GM12878 (cell line): ENCODE measurements around the gene ARVCF. TPM values are rescaled to one million over a fixed set of nuclear protein-coding genes. Genes with fewer than 3 reads are reported as not detected.

ENCODE experiments used
- ATAC-seq: fragments of 200-7000 bp; cut with Tn5 transposase; 3 replicates; pipeline ENCODE4 v1.9.1; 2020; ENCODE audit warnings: mild to moderate bottlenecking, moderate library complexity
- BruUV-seq: library from RNA; stranded (reverse); fragments of 400-500 nt; replicated peaks from 2 replicates; lab custom pipeline; 2021; lab: Mats Ljungman, UMichigan
- CTCF ChIA-PET: fragments of 300-600 bp; sonication (Branson Sonifier 250); formaldehyde crosslinking; extraction: SDS; loops from one replicate; lab custom pipeline; 2021; ENCODE audit warnings: inconsistent platforms; lab: Yijun Ruan, JAX
- POLR2A ChIA-PET: fragments of 350-600 bp; formaldehyde crosslinking; extraction: SDS; loops from one replicate; lab custom pipeline; 2021; ENCODE audit warnings: inconsistent platforms; lab: Charles Lee
- RAD21 ChIA-PET: fragments of 300-600 bp; sonication (Branson Sonifier 250); formaldehyde crosslinking; loops from one replicate; lab custom pipeline; 2023; ENCODE audit warnings: antibody characterized with exemption; ENCODE audit not compliant: unreplicated experiment; lab: Charles Lee
- SMC1A ChIA-PET: fragments of 300-600 bp; sonication (Branson Sonifier 250); formaldehyde crosslinking; loops from one replicate; lab custom pipeline; 2023; ENCODE audit not compliant: unreplicated experiment, uncharacterized antibody; lab: Charles Lee
- DNase-seq: peaks from one replicate; pipeline ENCODE4 v3.0.0-alpha.2; 2011; ENCODE audit warnings: low read depth, low spot score
- FAIRE-seq: peaks from 3 replicates; lab custom pipeline; 2011; peaks lifted over from hg19 to GRCh38; lab: Jason Lieb, UNC
- H2AFZ ChIP-seq: 2 replicates; pipeline ENCODE4 v1.6.0; 2011; ENCODE audit warnings: low read depth, low read length, control low read depth; ENCODE audit not compliant: control insufficient read depth
- H3K27ac ChIP-seq: 2 replicates; pipeline ENCODE4 v1.5.1; 2011; ENCODE audit warnings: control low read depth; ENCODE audit not compliant: control insufficient read depth, insufficient read depth
- H3K27me3 ChIP-seq, 2 experiments: replicated peaks in 1 of 2; 2 replicates each; pipeline versions ENCODE4 v1.6.0 to v1.6.1; 2011; ENCODE audit warnings: low read length in 1 of 2; ENCODE audit not compliant: control insufficient read depth in 2 of 2, insufficient read depth in 2 of 2
- H3K36me3 ChIP-seq, 2 experiments: 2 replicates each; pipeline ENCODE4 v1.5.1; 2011; ENCODE audit warnings: low read length in 1 of 2; ENCODE audit not compliant: control insufficient read depth in 2 of 2, insufficient read depth in 2 of 2
- H3K4me1 ChIP-seq: 2 replicates; pipeline ENCODE4 v1.6.1; 2011; ENCODE audit warnings: mild to moderate bottlenecking, low read length, moderate library complexity, mixed read lengths; ENCODE audit not compliant: control insufficient read depth, insufficient read depth
- H3K4me2 ChIP-seq: 2 replicates; pipeline ENCODE4 v1.6.0; 2011; ENCODE audit warnings: control low read depth; ENCODE audit not compliant: control insufficient read depth, insufficient read depth
- H3K4me3 ChIP-seq: fragments of 200-600 bp; sonication (generic); 2 replicates; pipeline ENCODE4 v1.5.1; 2016
- H3K79me2 ChIP-seq: 2 replicates; pipeline ENCODE4 v1.6.0; 2011; ENCODE audit warnings: low read length; ENCODE audit not compliant: control insufficient read depth, insufficient read depth
- H3K9ac ChIP-seq: 2 replicates; pipeline ENCODE4 v1.8.0; 2011; ENCODE audit warnings: low read length, control low read depth, mixed read lengths; ENCODE audit not compliant: control insufficient read depth, insufficient read depth
- H3K9me3 ChIP-seq: replicated peaks from 3 replicates; pipeline ENCODE4 v1.5.1; 2011; ENCODE audit warnings: mild to moderate bottlenecking, low read length; ENCODE audit not compliant: control insufficient read depth, insufficient read depth
- H4K20me1 ChIP-seq: 2 replicates; pipeline ENCODE4 v1.6.0; 2011; ENCODE audit not compliant: control insufficient read depth, insufficient read depth
- ASH2L ChIP-seq: fragments of 300-600, 200-600 bp; sonication (generic); IDR thresholded peaks from 2 replicates; pipeline ENCODE4 v1.6.1; 2017; ENCODE audit warnings: low read depth, mild to moderate bottlenecking, borderline replicate concordance
- WGBS: methylation state at CpG from one replicate; pipeline ENCODE4 v1.1.6; 2016; ENCODE audit warnings: low lambda C conversion rate; ENCODE audit not compliant: insufficient replicate concordance, insufficient coverage; ENCODE audit errors: missing lambda C conversion rate; 5-methylcytosine and 5-hydroxymethylcytosine counted together
- in situ Hi-C: fragments of 300-500 bp; cut with MboI; formaldehyde crosslinking; loops from 9 replicates; pipeline ENCODE4 v1.14.3; 2018; ENCODE audit warnings: mixed read lengths
- intact Hi-C: fragments of 100-400 bp; cut with micrococcal nuclease; formaldehyde crosslinking; loops from one replicate; pipeline ENCODE4 v1.14.2; 2022; ENCODE audit not compliant: unreplicated experiment
- polyA plus RNA-seq, 11 experiments: library from polyadenylated mRNA; depleted of rRNA in 4 of 11; unstranded in 6 of 11; stranded (reverse) in 5 of 11; fragments of >200 nt; fragmentation: Nextera tagmentation in 4 of 11; fragmentation: Illumina TruSeq in 1 of 11; extraction: Ambion mirVana in 4 of 11; extraction: Trizol in 1 of 11; gene quantifications; 1 replicate in 1 of 11; 2 replicates in 10 of 11; pipeline versions ENCODE4 v1.2.1 to v1.2.3, GENCODE V29; 2011 to 2016; ENCODE audit warnings: inconsistent platforms in 2 of 11, missing spikeins in 2 of 11, low read depth in 1 of 11
- total RNA-seq, 4 experiments: library from RNA; depleted of rRNA in 3 of 4; stranded (reverse); fragments of >200 nt in 3 of 4; fragmentation: Illumina TruSeq in 1 of 4; extraction: Trizol in 1 of 4; gene quantifications; 2 replicates each; pipeline versions ENCODE4 v1.2.1 to v1.2.3, GENCODE V29; 2013 to 2021
- TF ChIP-seq, protein P1 (sequence below): IDR thresholded peaks from 2 replicates; pipeline ENCODE4 v1.6.1; 2012; ENCODE audit warnings: mild to moderate bottlenecking, low read depth, low read length
- TF ChIP-seq, protein P2 (sequence below): fragments of 450-650 bp; IDR thresholded peaks from 2 replicates; pipeline ENCODE4 v1.6.1; 2016; ENCODE audit warnings: mild to moderate bottlenecking

Gene ARVCF
- total and polyA plus RNA-seq, 10 of the 15 experiments (the other 5 are each of a cell fraction or from before 2014, with no cell fraction given), result 0.13 to 1.9 (median 1.0) TPM; not detected in 2

DNA sequence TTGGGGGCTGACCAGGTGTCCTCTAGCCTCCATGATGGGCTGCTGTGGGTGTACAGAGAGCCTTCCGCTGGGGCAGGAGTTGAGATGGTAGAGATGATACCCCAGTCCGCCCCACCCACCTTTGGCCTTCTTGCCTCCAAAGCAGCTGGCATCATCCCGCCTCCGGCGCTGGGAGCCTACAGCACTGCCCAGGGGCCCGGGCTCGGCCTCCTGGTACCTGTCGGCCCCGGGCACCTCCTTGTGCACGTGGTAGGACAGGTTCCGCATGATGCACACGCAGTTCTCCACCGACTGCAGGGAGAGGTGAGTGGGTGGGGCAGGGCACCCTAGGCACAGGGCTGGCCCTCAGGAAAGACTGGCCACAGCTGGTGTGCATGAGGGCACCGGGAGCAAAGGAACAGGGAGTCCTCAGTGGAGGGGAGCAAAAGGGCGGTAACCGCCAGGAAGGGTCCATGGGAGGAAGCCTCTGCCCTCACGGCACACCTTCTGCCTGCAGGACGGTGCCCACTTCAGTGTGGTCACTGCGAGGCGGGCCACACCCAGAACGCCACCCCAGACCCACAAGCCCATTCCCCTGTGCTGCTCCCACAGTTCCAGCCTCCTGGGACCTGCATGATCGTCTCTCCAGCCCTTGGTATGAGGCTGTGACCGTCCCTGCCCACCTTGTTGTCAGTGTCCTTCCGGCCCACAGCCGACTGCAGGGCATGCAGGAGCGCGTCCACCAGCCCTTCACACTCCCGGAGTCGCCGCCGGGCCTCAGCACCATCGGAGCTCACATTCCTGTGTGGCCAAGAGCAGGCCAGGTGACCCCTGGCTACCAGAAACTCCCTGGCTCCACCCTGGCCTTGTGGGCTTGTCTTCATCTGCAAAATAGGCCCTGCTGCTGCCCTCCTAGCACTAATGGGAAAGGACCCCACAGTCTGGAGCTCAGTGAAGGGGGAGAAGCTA lies 39.1 kb downstream of the ARVCF start (continued):
- TF ChIP-seq, protein P1, sequence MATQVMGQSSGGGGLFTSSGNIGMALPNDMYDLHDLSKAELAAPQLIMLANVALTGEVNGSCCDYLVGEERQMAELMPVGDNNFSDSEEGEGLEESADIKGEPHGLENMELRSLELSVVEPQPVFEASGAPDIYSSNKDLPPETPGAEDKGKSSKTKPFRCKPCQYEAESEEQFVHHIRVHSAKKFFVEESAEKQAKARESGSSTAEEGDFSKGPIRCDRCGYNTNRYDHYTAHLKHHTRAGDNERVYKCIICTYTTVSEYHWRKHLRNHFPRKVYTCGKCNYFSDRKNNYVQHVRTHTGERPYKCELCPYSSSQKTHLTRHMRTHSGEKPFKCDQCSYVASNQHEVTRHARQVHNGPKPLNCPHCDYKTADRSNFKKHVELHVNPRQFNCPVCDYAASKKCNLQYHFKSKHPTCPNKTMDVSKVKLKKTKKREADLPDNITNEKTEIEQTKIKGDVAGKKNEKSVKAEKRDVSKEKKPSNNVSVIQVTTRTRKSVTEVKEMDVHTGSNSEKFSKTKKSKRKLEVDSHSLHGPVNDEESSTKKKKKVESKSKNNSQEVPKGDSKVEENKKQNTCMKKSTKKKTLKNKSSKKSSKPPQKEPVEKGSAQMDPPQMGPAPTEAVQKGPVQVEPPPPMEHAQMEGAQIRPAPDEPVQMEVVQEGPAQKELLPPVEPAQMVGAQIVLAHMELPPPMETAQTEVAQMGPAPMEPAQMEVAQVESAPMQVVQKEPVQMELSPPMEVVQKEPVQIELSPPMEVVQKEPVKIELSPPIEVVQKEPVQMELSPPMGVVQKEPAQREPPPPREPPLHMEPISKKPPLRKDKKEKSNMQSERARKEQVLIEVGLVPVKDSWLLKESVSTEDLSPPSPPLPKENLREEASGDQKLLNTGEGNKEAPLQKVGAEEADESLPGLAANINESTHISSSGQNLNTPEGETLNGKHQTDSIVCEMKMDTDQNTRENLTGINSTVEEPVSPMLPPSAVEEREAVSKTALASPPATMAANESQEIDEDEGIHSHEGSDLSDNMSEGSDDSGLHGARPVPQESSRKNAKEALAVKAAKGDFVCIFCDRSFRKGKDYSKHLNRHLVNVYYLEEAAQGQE, result no peak

DNA sequence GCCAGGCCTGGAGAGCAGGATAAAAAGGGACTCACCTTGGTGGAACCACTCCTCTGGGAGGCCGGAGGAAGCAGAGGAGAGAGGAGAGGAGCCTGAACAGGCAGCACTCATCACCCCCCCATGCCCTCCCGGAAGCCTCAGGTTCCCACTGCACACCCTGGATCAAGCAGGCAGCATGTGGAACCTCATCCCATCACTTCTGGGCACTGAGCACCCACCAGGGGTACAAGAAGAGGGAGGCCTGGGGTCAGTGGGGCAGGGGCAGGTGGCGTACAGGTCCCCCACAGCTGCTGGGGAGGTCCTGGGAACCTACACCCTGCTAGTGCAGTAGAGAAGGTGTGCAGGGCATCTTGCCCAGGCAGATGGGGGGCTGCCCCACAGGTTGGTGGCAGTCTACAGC lies 40.0 kb downstream of the ARVCF start:
- H2AFZ ChIP-seq, result no peak overlapping the region
- H3K4me2 ChIP-seq, result no peak overlapping the region
- in situ Hi-C loops (no loop called here), intact Hi-C loops (no loop called here)
- SMC1A ChIA-PET, result no interaction called here
- RAD21 ChIA-PET, result no interaction called here
- CTCF ChIA-PET, result interaction anchor here (0.6 kb wide), 1 partner anchor 180 kb away, joined by 3 read pairs; no protein-coding TSS in a partner anchor
- no peaks in the 10 kb centered on the region for H4K20me1 ChIP-seq
- ATAC-seq, result no peak
- H3K4me1 ChIP-seq, result no peaks in the 10 kb centered on the region
- H3K4me3 ChIP-seq, result no peak overlapping the region
- POLR2A ChIA-PET, result no interaction called here
- no peak for FAIRE-seq
- 25% methylated on average over 3 of the region's 3 CpGs for WGBS
- no peaks in the 10 kb centered on the region for H3K79me2 ChIP-seq
- H3K27me3 ChIP-seq, result no peaks in the 10 kb centered on the region
- TF ChIP-seq ASH2L, result no peak
- TF ChIP-seq, protein P2, sequence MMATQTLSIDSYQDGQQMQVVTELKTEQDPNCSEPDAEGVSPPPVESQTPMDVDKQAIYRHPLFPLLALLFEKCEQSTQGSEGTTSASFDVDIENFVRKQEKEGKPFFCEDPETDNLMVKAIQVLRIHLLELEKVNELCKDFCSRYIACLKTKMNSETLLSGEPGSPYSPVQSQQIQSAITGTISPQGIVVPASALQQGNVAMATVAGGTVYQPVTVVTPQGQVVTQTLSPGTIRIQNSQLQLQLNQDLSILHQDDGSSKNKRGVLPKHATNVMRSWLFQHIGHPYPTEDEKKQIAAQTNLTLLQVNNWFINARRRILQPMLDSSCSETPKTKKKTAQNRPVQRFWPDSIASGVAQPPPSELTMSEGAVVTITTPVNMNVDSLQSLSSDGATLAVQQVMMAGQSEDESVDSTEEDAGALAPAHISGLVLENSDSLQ, result no peak
- no peak for DNase-seq
- H3K9me3 ChIP-seq, result no peaks in the 10 kb centered on the region
- no peaks in the 10 kb centered on the region; a peak in 1 of 4 replicates for H3K36me3 ChIP-seq
- H3K9ac ChIP-seq, result no peak overlapping the region
- H3K27ac ChIP-seq, result no peak overlapping the region
- no TSS peak for BruUV-seq
